Dedifferentiated amniotic fluid mesenchymal stem cell (primary cell): ENCODE results near the gene CACNG7.

Experiments used
- DNase-seq: peaks from one replicate; pipeline ENCODE4 v3.0.0-alpha.2; 2016; ENCODE audit errors: extremely low spot score

CACNG7 gene

DNA sequence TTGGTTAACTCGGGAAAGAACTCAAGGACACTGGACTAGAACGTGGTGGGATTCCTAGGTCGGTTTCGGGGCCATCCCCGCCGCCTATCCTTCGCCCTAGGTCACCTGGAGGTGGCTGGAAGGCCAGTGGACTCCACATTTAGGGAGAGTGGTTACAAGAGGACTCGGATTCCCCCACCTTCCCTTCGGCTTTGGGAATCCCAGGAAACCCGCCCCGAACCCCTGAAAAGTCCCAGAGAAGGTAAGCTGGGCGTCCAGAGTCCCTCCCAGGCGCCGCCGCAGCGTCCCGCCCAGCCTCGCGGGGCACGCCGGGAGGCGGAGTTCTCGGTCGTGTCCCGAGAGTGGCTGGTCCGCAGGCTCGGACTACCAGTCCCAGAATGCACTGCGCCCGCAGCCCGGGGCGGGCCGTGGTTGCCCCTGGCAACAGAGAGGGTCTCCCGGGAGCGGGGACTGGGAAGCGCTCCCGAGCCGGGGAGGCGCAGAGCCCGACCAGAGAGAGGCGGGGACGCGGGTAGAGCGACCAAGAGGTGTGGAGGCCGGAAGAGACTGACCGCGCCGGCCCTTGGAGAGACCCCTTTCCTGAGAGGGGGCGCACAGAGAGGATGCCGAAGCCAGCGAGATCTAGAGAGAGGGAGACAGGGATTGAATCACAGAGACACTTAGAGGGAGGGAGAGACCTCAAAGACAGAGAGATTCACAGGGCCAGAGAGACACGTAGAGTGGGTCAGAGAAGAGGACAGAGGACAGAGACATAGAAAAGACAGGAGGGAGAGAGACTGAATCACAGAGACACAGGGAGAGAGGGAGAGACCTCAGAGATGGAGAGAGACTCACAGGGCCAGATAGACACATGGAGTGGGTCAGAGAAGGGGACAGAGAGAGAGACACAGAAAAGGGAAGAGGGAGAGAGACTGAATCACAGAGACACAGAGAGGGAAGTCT is 29.7 kb upstream of the CACNG7 start:
- DNase-seq: peak; percentile 75

DNA sequence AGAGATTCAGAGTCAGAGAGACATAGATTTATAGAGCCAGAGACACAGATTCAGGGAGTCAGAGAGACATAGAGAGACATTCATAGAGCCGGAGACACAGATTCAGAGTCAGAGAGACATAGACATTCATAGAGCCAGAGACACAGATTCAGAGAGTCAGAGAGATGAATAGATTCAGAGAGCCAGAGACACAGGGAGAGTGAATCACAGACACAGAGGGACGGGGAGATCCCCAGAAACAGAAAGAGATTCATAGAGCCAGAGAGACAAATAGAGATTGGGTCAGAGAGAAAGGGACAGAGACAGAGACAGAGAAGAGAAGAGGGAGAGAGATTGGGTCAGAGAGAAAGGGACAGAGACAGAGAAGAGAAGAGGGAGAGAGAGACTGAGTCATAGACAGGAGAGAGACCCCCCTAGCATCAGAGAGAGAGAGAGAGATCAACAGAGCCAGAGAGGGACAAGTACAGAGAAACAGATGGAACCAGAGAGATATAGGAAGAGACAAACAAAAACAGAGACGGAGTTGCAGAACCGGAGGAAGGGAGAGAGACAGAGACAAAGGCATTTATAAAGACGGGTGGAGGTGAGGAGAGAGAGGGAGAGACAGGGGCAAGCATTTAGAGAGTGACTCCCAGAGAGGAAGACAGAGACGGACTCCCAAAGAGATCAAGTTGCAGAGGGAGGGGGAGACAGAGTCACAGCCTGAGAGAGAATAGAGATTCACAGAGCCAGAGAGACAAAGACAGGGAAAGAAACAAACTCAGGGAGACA is 28.2 kb upstream of the CACNG7 start:
- no peak for DNase-seq

DNA sequence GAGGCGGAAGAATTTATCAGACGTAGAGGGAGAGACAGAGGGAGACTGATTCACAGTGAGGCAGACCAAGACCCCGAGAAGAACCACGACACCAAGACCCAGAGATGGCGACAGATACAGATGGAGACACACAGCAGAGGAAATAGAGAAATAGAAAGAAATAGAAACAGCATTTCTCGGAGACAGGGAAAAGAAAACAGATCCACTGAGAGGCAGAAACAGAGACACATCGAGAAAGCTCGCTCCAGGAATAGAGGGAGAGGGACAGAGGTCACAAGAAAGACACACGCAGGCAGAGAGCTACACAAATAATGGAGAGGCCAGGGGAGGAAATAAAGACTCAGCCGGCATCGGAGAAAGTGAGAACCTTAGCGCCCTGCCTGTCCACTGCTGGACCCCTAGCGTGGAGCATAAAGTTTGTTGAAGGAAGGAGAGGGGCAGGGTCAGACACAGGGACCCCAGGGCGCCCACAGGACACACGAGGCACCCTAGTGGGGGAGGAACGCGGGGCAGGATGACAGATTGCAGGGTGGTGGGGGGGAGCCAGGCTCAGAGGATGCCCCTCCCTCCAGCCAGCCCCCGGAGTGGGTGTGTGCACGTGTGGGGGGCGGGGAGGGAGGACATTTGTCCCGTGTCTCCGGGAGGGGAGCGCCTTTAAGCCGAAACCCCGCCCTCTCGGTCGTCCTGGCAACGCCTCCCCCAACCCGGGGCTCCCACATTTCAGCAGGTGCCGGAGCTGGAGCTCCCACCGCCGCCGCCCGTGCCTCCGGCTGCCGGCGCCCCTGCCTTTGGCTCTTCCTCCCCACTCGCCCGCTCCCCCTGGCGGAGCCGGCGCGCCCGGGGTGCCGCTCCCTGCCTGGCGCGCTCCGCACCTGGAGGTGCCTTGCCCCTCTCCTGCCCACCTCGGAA is 27.3 kb upstream of the CACNG7 start, which contains the start of gene PRKCG:
TSS of gene PRKCG (plus strand) at position 716 of the 909 bp plus-strand sequence. CDS start 298 bp downstream, outside the sequence.
- DNase-seq: no peak

DNA sequence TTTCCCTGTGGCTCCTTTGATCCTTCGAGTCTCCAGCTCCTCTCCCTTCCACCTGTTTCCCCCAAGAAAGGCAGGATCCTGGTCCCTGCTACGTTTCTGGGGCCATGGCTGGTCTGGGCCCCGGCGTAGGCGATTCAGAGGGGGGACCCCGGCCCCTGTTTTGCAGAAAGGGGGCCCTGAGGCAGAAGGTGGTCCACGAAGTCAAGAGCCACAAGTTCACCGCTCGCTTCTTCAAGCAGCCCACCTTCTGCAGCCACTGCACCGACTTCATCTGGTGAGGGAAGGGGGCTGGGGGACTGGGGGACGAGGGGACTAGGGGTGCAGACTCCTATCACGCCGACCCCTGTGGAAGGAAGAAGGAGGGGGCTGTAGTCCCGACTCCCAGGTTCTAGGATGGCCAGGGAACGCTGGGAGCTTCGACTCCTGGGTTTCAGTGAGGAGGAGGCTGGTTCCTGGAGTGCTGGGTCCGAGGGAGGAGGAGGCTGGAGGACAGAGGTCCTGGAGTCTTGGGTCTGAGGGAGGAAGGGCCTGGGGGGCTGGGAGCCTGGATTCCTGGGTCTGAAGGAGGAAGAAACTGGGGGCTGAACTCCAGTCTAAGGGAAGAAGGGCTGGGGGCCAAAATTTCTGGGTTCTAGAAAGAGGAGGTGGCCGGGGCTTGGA is 26.6 kb upstream of the CACNG7 start:
- DNase-seq: no peak

DNA sequence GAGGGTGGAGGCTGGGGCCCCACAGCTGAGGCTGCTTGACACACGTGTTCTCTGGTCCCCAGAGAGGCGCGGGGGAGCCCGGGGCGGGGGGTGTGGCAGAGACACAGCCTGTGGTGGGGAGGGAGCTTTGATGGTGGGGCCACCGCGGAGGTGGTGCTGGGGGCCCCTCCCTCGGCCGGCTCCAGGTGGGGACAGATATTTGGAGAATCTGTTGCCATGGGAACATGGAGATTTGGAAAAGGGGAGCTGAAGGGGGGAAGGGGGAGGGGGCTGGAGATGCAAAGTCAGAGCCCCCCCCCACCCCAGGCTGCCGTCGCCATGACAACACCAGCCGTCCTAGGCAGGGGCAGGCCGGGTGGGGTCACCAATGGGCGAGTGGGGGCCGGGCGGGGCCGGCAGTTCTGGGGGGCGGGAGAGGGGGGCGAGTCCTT is 25.8 kb upstream of the CACNG7 start:
- no peak for DNase-seq

DNA sequence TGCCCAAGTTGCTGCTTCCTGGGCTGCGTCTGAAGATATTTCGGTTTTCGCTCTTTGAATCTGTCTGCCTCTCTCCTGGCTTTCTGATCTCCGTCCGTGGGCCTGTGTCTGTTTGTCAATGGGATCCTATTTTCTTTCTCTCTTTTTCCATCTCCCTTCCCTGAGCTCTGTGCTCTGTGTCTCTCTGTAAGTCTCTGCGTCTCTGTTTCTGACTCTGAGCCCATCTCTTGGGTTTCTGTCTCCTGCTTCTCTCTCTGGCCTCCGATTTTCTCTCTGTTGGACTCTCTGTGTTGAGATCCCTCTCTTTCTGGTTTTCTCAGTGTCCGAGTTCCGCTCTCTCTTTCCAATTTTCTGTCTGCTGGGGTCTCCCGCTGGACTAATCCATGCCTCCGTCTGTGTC is 25.3 kb upstream of the CACNG7 start:
- no peak for DNase-seq

DNA sequence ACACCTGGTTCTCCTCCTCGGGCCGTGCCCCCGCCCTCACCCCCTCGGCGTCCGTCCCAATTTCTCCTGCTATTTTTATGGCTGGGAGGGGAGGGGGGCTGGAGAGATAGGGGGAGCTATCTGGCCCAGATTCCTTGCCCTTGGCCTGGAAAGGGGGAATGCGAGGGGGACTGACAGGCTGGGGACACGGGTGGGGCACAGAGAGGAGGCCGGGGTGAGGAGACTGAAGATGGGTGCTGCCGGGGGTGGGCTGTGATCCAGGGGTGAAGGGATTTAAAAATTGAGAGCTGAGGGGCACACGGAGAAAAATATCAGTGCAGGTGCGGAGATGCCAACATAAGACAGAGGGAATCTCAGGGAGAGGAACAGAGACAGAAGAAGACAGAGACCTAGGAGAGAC is 24.8 kb upstream of the CACNG7 start:
- DNase-seq: no peak

DNA sequence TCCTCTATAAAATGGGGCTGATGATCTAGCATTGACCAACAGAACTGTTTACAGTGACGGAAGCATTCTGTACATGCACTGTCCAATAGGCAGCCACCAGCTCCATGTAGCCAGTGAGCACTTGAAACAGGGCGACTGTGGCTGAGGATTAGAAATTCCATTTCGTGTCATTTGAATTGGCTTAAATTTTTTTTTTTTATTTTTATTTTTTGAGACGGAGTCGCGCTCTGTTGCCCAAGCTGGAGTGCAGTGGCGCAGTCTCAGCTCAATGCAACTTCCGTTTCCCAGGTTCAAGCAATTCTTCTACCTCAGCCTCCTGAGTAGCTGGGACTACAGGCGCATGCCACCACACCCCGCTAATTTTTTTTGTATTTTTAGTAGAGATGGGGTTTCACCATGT is 24.0 kb upstream of the CACNG7 start:
- DNase-seq: no peak

DNA sequence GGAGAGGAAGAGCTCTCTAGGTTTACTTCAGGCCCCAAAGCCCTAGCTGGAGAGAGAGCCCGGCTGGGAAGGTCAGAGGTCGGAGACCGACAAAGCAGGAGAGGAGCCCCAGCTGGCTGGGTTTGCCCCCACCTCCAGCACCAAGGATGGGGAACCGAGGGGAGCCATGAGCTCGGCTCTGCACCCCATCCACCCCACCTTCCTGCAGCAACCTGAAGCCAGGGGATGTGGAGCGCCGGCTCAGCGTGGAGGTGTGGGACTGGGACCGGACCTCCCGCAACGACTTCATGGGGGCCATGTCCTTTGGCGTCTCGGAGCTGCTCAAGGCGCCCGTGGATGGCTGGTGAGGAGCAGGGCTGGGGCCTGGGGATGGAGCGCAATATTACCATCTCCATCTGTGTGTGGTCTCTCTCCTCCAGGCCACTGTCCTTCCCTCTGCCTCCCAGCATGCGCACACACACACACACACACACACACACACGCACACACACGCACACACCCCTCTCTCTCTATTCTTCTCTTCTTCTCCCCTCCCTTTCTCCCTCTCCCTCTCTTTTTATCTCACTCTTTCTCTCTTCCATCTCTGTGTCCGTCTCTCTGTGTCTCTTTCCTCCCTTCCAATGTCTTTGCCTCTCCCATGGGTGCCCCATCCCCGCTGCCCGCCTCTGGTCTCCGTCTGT is 16.6 kb upstream of the CACNG7 start:
- no peak for DNase-seq

DNA sequence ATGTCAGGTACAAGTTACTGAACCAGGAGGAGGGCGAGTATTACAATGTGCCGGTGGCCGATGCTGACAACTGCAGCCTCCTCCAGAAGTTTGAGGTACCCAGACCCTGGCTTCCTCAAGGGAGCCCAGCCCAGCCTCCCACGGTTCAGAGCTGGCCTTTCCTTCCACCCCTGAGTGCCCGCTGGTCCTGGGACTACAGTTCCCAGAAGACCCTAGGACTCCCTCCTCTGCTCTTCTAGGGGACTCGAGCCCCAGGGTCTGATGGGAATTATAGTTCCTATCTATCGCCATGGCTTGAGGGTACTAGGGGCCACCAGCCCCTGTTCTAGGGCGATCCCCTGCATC is 16.1 kb upstream of the CACNG7 start:
- no peak for DNase-seq

DNA sequence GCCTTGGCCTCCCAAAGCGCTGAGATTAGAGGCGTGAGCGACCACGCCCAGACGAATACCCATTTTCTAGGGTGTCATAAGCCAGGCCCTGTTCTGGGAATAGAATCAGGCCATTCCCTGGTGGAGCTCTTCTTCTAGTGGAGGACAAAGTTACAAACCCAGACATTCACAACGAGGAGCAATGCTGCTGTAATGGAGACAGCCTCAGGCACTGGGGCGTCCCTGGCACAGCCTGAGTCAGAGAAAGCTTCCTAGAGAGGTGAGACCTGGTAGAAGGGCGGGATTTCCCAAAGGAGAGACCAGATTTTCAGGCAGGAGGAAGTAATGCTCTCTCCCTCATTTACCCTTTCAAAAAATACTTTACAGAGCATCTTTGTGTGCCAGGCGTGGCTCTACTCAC is 14.4 kb upstream of the CACNG7 start:
- DNase-seq: no peak

DNA sequence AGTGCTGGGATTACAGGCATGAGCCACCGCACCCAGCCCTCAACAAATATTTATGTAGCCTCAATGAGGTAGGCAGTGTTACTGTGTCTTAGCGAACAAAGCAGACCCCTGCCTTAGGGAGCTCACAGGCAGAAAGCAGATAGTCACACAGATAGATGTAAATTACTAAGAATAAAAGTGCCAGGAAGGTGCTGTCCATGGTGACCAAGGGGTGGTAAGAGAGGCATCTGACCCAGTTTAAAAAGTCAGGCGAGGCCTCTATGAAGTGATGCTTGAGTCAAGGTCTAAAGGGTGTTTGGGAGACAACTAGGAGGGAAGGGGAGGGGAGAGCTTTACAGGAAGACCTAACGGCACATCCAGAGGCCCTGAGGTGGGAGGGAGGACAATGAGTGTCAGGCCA is 12.4 kb upstream of the CACNG7 start:
- DNase-seq: no peak

DNA sequence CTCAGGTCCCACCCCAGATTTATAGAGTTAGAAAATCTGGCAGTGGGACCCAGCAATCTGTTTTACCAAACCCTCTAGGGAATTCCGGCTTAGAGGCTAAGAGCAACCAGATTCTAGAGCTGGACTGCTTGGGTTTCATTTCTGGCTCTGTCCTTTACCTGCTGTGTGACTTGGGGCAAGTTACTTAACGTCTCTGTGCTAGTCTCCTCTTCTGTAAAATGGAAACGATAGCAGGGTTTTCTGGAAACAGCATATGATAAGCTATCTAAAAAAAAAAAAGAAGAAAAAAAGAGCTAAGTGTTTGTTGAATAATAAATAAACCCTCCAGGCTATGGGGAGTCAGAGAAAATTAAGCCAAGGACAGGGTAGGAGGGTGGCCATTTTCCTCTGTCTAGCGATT is 11.6 kb upstream of the CACNG7 start:
- DNase-seq: no peak

DNA sequence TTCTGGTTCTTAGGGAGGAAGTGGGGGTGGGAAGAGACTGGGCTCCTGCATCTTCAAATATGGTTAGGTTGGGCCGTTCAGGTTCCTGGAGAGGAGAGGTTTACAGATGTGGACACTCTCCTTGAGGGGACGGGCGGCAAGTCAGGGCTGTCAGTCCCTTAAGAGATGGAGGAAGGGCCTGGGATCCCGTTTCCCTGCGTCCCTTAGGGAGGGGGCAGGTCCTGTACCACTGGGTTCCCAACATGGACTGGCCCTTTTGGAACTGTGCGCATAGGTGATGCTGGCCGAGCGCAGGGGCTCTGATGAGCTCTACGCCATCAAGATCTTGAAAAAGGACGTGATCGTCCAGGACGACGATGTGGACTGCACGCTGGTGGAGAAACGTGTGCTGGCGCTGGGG is 10.9 kb upstream of the CACNG7 start:
- DNase-seq: no peak

DNA sequence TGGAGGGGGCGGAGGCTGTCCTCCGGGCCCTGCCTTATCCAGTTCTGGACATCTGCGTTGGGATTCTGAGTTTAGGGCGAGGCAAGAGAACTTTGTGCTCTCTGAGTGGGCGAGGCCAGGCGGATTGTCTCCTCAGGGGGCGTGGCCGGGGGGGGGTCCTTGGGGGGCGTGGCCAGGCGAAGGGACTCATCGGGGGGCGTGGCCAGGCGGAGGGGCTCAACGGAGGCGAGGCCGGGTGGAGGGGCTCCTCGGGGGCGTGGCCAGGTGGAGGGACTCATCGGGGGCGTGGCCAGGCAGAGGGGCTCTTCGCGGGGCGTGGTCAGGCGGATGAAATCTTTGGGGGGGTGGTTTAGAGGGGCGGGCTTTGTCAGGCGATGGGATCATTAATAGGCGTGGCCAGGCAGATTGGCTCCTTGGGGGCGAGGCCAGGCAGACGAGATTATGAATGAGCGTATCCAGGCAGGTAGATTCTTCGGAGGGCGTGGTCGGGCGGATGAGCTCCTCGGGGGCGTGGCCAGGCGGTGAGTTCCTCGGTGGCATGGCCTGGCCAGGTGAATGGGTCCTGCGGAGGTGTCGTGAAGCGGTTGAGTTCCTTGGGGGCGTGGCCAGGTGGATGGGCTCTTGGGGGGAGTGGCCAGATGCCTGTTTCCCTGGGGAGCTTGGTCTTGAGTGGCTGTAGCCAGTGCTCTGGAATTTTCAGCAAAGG is 10.3 kb upstream of the CACNG7 start:
- DNase-seq: no peak

DNA sequence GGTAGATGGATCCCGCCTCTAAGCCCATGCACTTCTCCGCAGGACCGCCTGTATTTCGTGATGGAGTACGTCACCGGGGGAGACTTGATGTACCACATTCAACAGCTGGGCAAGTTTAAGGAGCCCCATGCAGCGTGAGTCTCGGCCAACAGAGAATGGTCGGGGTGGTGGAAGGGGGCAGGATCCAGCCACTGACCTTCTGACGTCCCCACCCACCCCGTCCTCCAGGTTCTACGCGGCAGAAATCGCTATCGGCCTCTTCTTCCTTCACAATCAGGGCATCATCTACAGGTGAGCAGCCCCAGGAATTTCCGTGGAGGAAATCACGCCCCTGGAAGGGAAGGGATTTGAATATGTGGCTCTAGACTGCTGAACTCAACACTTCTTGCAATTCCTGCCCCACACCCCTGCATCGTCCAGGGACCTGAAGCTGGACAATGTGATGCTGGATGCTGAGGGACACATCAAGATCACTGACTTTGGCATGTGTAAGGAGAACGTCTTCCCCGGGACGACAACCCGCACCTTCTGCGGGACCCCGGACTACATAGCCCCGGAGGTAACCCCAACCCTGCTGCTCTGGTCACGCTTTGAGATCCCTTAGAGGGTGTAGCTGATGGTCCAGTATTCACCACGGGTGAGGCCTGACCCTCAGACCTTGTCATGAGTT is 8.8 kb upstream of the CACNG7 start:
- DNase-seq: no peak

DNA sequence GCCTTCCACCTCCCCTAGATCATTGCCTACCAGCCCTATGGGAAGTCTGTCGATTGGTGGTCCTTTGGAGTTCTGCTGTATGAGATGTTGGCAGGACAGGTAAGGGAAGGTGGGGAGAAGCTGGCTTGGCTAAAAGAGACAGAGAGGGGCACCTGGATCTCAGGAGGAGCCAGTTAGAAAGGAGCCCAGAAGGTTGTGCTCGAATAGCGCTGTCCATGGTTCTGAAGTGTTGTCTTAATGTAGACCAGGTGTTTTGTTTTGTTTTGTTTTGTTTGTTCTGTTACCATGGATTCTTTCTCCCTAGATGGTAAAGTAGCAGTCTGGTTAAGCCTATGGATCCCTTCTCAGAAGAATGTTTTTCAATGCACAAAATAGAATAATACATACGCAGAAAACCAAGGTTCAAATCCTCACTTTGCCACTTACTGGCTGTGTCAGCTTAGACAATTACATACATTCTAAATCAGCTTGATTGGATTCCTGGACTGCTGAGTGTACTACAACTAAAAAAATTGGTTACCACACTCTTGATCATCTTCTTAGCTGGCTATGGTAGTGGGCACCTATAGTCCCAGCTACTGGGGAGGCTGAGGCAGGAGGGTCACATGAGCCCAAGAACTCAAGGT is 5.9 kb upstream of the CACNG7 start:
- no peak for DNase-seq

DNA sequence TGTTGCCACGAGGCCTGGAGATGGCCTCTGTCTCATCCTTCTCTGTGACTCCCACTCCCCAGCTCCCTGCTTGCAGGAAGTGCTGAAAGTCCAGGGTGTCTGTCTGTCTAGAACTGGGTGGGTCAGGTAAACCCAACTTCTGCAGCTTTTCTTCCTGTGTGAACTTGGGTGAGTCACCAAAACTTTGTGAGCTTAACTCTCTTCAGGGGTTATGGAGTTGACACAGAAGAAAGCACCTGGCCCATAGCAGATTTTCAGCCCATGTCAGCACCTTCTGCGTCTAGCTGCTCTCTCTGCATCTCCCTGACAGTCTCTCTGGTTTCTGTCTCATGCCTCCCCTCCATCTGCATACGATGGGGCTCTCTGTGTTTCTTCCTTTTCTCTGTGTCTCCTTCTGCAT is 4.2 kb upstream of the CACNG7 start:
- DNase-seq: no peak

DNA sequence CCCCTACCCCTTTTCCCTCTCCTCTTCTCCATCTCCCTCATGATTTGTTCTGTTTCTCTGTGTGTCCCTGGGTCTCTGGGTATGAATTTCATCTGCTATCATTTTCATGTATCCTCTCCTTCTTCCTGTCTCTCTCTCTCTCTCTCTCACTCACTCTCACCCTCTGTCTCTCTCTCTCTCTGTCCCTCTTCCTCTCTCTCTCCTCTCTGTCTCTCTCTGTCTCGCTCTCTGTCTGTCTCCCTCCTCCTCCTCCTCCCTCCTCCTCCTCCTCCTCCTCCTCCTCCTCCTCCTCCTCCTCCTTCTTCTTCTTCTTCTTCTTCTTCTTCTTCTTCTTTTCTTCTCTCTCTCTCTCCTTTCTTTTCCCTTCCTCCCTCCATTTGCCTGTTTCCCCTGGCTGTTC is 3.3 kb upstream of the CACNG7 start:
- DNase-seq: no peak
